Loucy (cell line): ENCODE measurements around the gene BCL11B.
A peak's percentile ranks its signal among the peaks of the same experiment; 100 is the strongest.

Experiments
- H2AFZ ChIP-seq: fragments of 200-600 bp; sonication (generic); 2 replicates; pipeline ENCODE4 v1.6.0; 2016; ENCODE audit warnings: antibody characterized with exemption, mild to moderate bottlenecking, low read length, moderate library complexity
- H3F3A ChIP-seq: fragments of 200-600 bp; 2 replicates; pipeline ENCODE4 v1.6.0; 2016; ENCODE audit warnings: antibody characterized with exemption, low read depth, mild to moderate bottlenecking
- H3K27me3 ChIP-seq: fragments of 200-600 bp; sonication (generic); 2 replicates; pipeline ENCODE4 v1.6.1; 2014; ENCODE audit warnings: low read length, mild to moderate bottlenecking; ENCODE audit not compliant: insufficient read depth, poor library complexity, severe bottlenecking
- H3K36me3 ChIP-seq: fragments of 200-600 bp; sonication (generic); 2 replicates; pipeline ENCODE4 v1.6.1; 2016; ENCODE audit warnings: low read length; ENCODE audit not compliant: insufficient read depth
- H3K4me1 ChIP-seq: fragments of 200-600 bp; sonication (generic); 2 replicates; pipeline ENCODE4 v1.5.1; 2014; ENCODE audit warnings: low read length, mild to moderate bottlenecking; ENCODE audit not compliant: insufficient read depth, poor library complexity, severe bottlenecking
- H3K4me2 ChIP-seq: fragments of 200-600 bp; sonication (generic); 2 replicates; pipeline ENCODE4 v1.6.0; 2014; ENCODE audit warnings: antibody characterized with exemption, low read length, low read depth, mild to moderate bottlenecking; ENCODE audit not compliant: poor library complexity, severe bottlenecking
- H3K4me3 ChIP-seq: fragments of 200-600 bp; sonication (generic); 2 replicates; pipeline ENCODE4 v1.5.1; 2014; ENCODE audit warnings: low read length, mild to moderate bottlenecking, mixed read lengths; ENCODE audit not compliant: poor library complexity, severe bottlenecking
- H3K79me2 ChIP-seq: fragments of 200-600 bp; sonication (generic); 2 replicates; pipeline ENCODE4 v1.6.1; 2014; ENCODE audit warnings: low read length; ENCODE audit not compliant: insufficient read depth
- H3K9ac ChIP-seq: fragments of 200-600 bp; sonication (generic); 2 replicates; pipeline ENCODE4 v1.6.0; 2014; ENCODE audit warnings: mild to moderate bottlenecking, low read depth, low read length, moderate library complexity; ENCODE audit not compliant: poor library complexity, severe bottlenecking
- H3K9me2 ChIP-seq: fragments of 200-600 bp; sonication (generic); replicated peaks from 2 replicates; pipeline ENCODE4 v1.6.1; 2016; ENCODE audit warnings: low read depth, low read length, mixed read lengths
- H3K9me3 ChIP-seq: fragments of 200-600 bp; sonication (generic); 2 replicates; pipeline ENCODE4 v1.6.1; 2014; ENCODE audit warnings: mild to moderate bottlenecking, antibody characterized with exemption, low read length, low read depth; ENCODE audit not compliant: insufficient read depth
- H4K20me1 ChIP-seq: fragments of 200-600 bp; sonication (generic); 2 replicates; pipeline ENCODE4 v1.6.0; 2014; ENCODE audit warnings: antibody characterized with exemption, low read length, mild to moderate bottlenecking; ENCODE audit not compliant: insufficient read depth, poor library complexity, severe bottlenecking
- CTCF ChIP-seq: fragments of 200-600 bp; sonication (generic); conservative IDR thresholded peaks from 2 replicates; pipeline ENCODE4 v1.5.1; 2014; ENCODE audit warnings: mild to moderate bottlenecking, antibody characterized with exemption, low read length
- EZH2phosphoT487 ChIP-seq: fragments of 200-600 bp; IDR thresholded peaks from 2 replicates; pipeline ENCODE4 v1.6.1; 2018; ENCODE audit warnings: antibody characterized with exemption, mild to moderate bottlenecking, moderate library complexity, borderline replicate concordance

BCL11B gene

GRCh38 chr14:99272899-99273765 is 1.1 kb upstream of the BCL11B start:
- H3K9me2 ChIP-seq = no peaks in the 10 kb centered on the region
- peaks cover 6% of the 10 kb centered on the region; the same call in 1 of the 2 replicates for H3F3A ChIP-seq
- no peaks in the 10 kb centered on the region for H3K36me3 ChIP-seq
- H3K9ac ChIP-seq = peak overlapping the region; percentile 82
- no peaks in the 10 kb centered on the region for H3K9me3 ChIP-seq
- H3K79me2 ChIP-seq = peaks cover 36% of the 10 kb centered on the region
- H3K27me3 ChIP-seq = no peaks in the 10 kb centered on the region
- H3K4me3 ChIP-seq = peak overlapping the region; percentile 80
- H3K4me1 ChIP-seq = peaks cover 26% of the 10 kb centered on the region
- peaks cover 14% of the 10 kb centered on the region for H4K20me1 ChIP-seq
- H3K4me2 ChIP-seq = peak overlapping the region; percentile 80
- H2AFZ ChIP-seq = peak overlapping the region; percentile 95
- TF ChIP-seq EZH2phosphoT487 (no peak), CTCF (no peak)

- TF ChIP-seq CTCF = no peak
- no peak for TF ChIP-seq EZH2phosphoT487
- Histone ChIP-seq H3K9ac (peak overlapping the region; percentile 82), H3K4me3 (peak overlapping the region; percentile 80), H3K4me2 (peak overlapping the region; percentile 80), H3K36me3 (no peaks in the 10 kb centered on the region), H3K4me1 (peaks cover 30% of the 10 kb centered on the region), H3K79me2 (peaks cover 41% of the 10 kb centered on the region), H3K9me3 (no peaks in the 10 kb centered on the region), H4K20me1 (peaks cover 20% of the 10 kb centered on the region), H2AFZ (peak overlapping the region; percentile 95), H3K27me3 (no peaks in the 10 kb centered on the region), H3F3A (peaks cover 6% of the 10 kb centered on the region; the same call in 1 of the 2 replicates), H3K9me2 (no peaks in the 10 kb centered on the region)
Observed at GRCh38 chr14:99272632-99272898, 568 bp upstream of the BCL11B start.

DNA sequence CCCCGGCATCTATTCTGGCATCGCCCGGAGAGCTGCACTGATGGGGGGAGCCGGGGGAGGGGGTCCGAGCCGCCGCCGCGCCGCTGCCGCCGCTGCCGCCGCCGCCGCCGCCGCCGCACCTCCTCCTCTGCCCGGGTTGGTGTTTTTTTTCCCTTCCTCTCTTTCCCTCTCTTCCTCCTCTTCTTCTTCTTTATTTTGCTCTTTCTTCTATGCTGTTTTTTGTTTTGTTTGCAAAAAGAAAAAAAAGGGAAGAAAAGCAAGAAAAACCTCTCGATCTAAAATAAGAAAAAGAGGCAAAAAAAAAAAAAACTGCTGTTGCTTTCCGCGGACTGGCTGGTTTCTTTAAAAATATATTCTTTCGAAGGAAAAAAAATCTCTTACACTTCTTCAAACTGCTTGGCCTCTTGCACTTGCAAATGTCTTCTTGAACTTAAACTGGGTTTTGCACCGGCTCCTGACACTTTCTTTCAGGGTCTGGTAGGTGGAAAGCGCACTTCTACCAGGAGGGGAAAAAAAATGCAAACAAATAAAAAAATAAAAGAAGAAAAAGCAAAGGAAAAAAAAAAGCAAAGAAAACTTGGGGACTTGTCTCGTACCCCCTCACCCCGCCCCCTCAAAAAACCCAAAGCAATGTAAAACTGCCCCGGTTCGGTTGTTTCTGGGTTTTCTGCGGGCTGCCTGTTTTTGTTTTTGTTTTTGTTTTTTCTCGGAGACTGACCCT is 616 bp downstream of the BCL11B start:
- Histone ChIP-seq H3K4me1 (peaks cover 40% of the 10 kb centered on the region), H3K9ac (peak overlapping the region; percentile 82), H3F3A (peaks cover 6% of the 10 kb centered on the region; the same call in 1 of the 2 replicates), H3K9me3 (no peaks in the 10 kb centered on the region), H2AFZ (peak overlapping the region; percentile 32), H4K20me1 (peaks cover 22% of the 10 kb centered on the region), H3K27me3 (no peaks in the 10 kb centered on the region), H3K4me2 (peak overlapping the region; percentile 80), H3K79me2 (peaks cover 53% of the 10 kb centered on the region), H3K9me2 (no peaks in the 10 kb centered on the region), H3K4me3 (peak overlapping the region; percentile 80), H3K36me3 (no peaks in the 10 kb centered on the region)
- TF ChIP-seq CTCF (no peak), EZH2phosphoT487 (no peak)
